Fibroblast of lung (primary cell): ENCODE results near the gene VWA8. TPM values are rescaled to one million over a fixed set of nuclear protein-coding genes. Genes with fewer than 3 reads are reported as not detected.

ENCODE experiments used
- DNase-seq, 2 donors: peaks; one replicate each; pipeline versions ENCODE4 v3.0.0 to v3.0.0-alpha.2; 2010; ENCODE audit warnings: low read depth in 2 of 2
- H2AFZ ChIP-seq: 2 replicates; pipeline ENCODE4 v1.5.1; 2012; ENCODE audit warnings: low read length, control low read depth, inconsistent platforms
- H3K27ac ChIP-seq: 2 replicates; pipeline ENCODE4 v1.5.1; 2011; ENCODE audit warnings: low read length, control low read depth; ENCODE audit not compliant: insufficient read depth
- H3K27me3 ChIP-seq: 2 replicates; pipeline ENCODE4 v1.5.1; 2011; ENCODE audit warnings: mild to moderate bottlenecking, low read length; ENCODE audit not compliant: control insufficient read depth, insufficient read depth
- H3K36me3 ChIP-seq: 2 replicates; pipeline ENCODE4 v1.5.1; 2011; ENCODE audit warnings: low read length; ENCODE audit not compliant: control insufficient read depth, insufficient read depth
- H3K4me1 ChIP-seq: 2 replicates; pipeline ENCODE4 v1.5.1; 2011; ENCODE audit warnings: low read length; ENCODE audit not compliant: control insufficient read depth, insufficient read depth; ENCODE audit errors: extremely low read depth
- H3K4me2 ChIP-seq: 2 replicates; pipeline ENCODE4 v1.5.1; 2011; ENCODE audit warnings: low read length, control low read depth; ENCODE audit not compliant: insufficient read depth; ENCODE audit errors: extremely low read depth
- H3K4me3 ChIP-seq, 4 experiments: fragments of 200-600 bp in 1 of 4; sonication (generic) in 1 of 4; replicated peaks in 1 of 4; 2 replicates each; pipeline ENCODE4 v1.5.1; 2011 to 2016; ENCODE audit warnings: low read length in 4 of 4, low read depth in 3 of 4, mild to moderate bottlenecking in 3 of 4, control low read depth in 2 of 4, inconsistent platforms in 1 of 4, mixed read lengths in 1 of 4; ENCODE audit not compliant: insufficient read depth in 1 of 4; ENCODE audit errors: control extremely low read depth in 1 of 4
- H3K79me2 ChIP-seq: 2 replicates; pipeline ENCODE4 v1.5.1; 2012; ENCODE audit warnings: mild to moderate bottlenecking, low read length, inconsistent platforms; ENCODE audit not compliant: control insufficient read depth, insufficient read depth
- H3K9ac ChIP-seq: 2 replicates; pipeline ENCODE4 v1.5.1; 2011; ENCODE audit warnings: mild to moderate bottlenecking, low read length, control low read depth; ENCODE audit not compliant: insufficient read depth
- H3K9me3 ChIP-seq: 2 replicates; pipeline ENCODE4 v1.5.1; 2012; ENCODE audit warnings: low read depth, low read length; ENCODE audit not compliant: control insufficient read depth, insufficient read depth
- H4K20me1 ChIP-seq: 2 replicates; pipeline ENCODE4 v1.5.1; 2011; ENCODE audit warnings: low read length; ENCODE audit not compliant: control insufficient read depth, insufficient read depth; ENCODE audit errors: extremely low read depth
- CTCF ChIP-seq, 2 donors: IDR thresholded peaks in 1 of 2; conservative IDR thresholded peaks in 1 of 2; 1 replicate in 1 of 2; 2 replicates in 1 of 2; pipeline ENCODE4 v1.5.1; 2011 to 2012; ENCODE audit warnings: low read length in 2 of 2, control low read depth in 1 of 2, inconsistent platforms in 1 of 2, low read depth in 1 of 2, mild to moderate bottlenecking in 1 of 2
- EZH2 ChIP-seq: IDR thresholded peaks from 2 replicates; pipeline ENCODE4 v1.5.1; 2012; ENCODE audit warnings: low read length, control low read depth, mild to moderate bottlenecking; ENCODE audit errors: missing control alignments
- polyA plus RNA-seq, 2 donors: library from polyadenylated mRNA; depleted of rRNA in 1 of 2; stranded (reverse) in 1 of 2; unstranded in 1 of 2; fragments of >200 nt; gene quantifications; 2 replicates each; pipeline ENCODE4 v1.2.1, GENCODE V29; 2011 to 2012; ENCODE audit warnings: missing spikeins in 1 of 2
- total RNA-seq: library from RNA; depleted of rRNA; stranded (reverse); fragments of >200 nt; gene quantifications from 2 replicates; pipeline ENCODE4 v1.2.1, GENCODE V29; 2014

VWA8 gene
- total and polyA plus RNA-seq, 2 donors (not counting 1 experiment from before 2014, with no cell fraction given), result 12.6 to 29.9 TPM

- H3K9me3 ChIP-seq, result no peaks in the 10 kb centered on the region
- no peaks in the 10 kb centered on the region for H3K36me3 ChIP-seq
- H3K9ac ChIP-seq, result no peak overlapping the region
- no peak overlapping the region for H3K27ac ChIP-seq
- no peak overlapping the region for H3K4me2 ChIP-seq
- no peaks in the 10 kb centered on the region for H4K20me1 ChIP-seq
- H3K27me3 ChIP-seq, result no peaks in the 10 kb centered on the region
- no peaks in the 10 kb centered on the region for H3K79me2 ChIP-seq
- H3K4me3 ChIP-seq, result no peak overlapping the region
- H3K4me1 ChIP-seq, result no peaks in the 10 kb centered on the region
- TF ChIP-seq EZH2, result no peak
- TF ChIP-seq CTCF (conservative IDR thresholded peaks at IDR 0.05 in 1 of 2, IDR thresholded peaks at IDR 0.05 in 1 of 2; ENCODE audit: low read depth in 1 of 2, low read length in 2 of 2), result no peak
- H2AFZ ChIP-seq, result no peak overlapping the region
- no peak for DNase-seq
Observed at GRCh38 chr13:41997396-41997795, 36.5 kb upstream of the VWA8 start.

GRCh38 chr13:41995946-41996345 lies 35.0 kb upstream of the VWA8 start:
- peak; percentile 21 to 90 for DNase-seq
- H4K20me1 ChIP-seq, result no peaks in the 10 kb centered on the region
- H2AFZ ChIP-seq, result no peak overlapping the region
- H3K9me3 ChIP-seq, result no peaks in the 10 kb centered on the region
- H3K4me3 ChIP-seq, result no peak overlapping the region
- H3K4me2 ChIP-seq, result no peak overlapping the region
- no peaks in the 10 kb centered on the region for H3K4me1 ChIP-seq
- H3K79me2 ChIP-seq, result no peaks in the 10 kb centered on the region
- H3K27me3 ChIP-seq, result no peaks in the 10 kb centered on the region
- TF ChIP-seq CTCF (conservative IDR thresholded peaks at IDR 0.05 in 1 of 2, IDR thresholded peaks at IDR 0.05 in 1 of 2; ENCODE audit: low read depth in 1 of 2, low read length in 2 of 2) (no peak), EZH2 (no peak)
- no peak overlapping the region for H3K27ac ChIP-seq
- no peaks in the 10 kb centered on the region for H3K36me3 ChIP-seq
- H3K9ac ChIP-seq, result no peak overlapping the region

GRCh38 chr13:41995336-41995735 lies 34.4 kb upstream of the VWA8 start:
- TF ChIP-seq EZH2 (no peak), CTCF (conservative IDR thresholded peaks at IDR 0.05 in 1 of 2, IDR thresholded peaks at IDR 0.05 in 1 of 2; ENCODE audit: low read depth in 1 of 2, low read length in 2 of 2) (no peak)

More at GRCh38 chr13:41995336-41995735, 34.4 kb upstream of the VWA8 start:
- Histone ChIP-seq H3K9me3 (no peaks in the 10 kb centered on the region), H3K79me2 (no peaks in the 10 kb centered on the region), H2AFZ (no peak overlapping the region), H3K27ac (no peak overlapping the region), H3K4me3 (no peak overlapping the region), H3K4me2 (no peak overlapping the region), H3K9ac (no peak overlapping the region), H3K36me3 (no peaks in the 10 kb centered on the region), H3K27me3 (no peaks in the 10 kb centered on the region), H4K20me1 (no peaks in the 10 kb centered on the region), H3K4me1 (no peaks in the 10 kb centered on the region)
- DNase-seq, result no peak
